ENCODE results near the gene SPIN2A.
"Not testable (repeated sequence)": the region's sequence is repeated elsewhere in the genome, so short reads cannot be mapped to it uniquely, and the experiment has no call there.

Gene SPIN2A

GRCh38 chrX:57137073-57137472, at the start of gene SPIN2A:
TSS of gene SPIN2A (minus strand) at chrX:57137397. CDS start at chrX:57136597, 800 bp downstream.
- not testable (repeated sequence) for DNase-seq

- no peak for DNase-seq
Measured at GRCh38 chrX:57178605-57179004, 41.4 kb upstream of the SPIN2A start.

- DNase-seq: no peak
Measured at GRCh38 chrX:57177070-57177469, 39.9 kb upstream of the SPIN2A start.

GRCh38 chrX:57172544-57172943, 35.3 kb upstream of the SPIN2A start:
- no peak for DNase-seq

- DNase-seq: no peak
Measured at GRCh38 chrX:57156397-57157049, 19.3 kb upstream of the SPIN2A start.

GRCh38 chrX:57155171-57155570, 18.0 kb upstream of the SPIN2A start:
- DNase-seq: no peak

- not testable (repeated sequence) for DNase-seq
Measured at GRCh38 chrX:57152222-57152621, 15.0 kb upstream of the SPIN2A start.

GRCh38 chrX:57138674-57139073, 1.5 kb upstream of the SPIN2A start:
- DNase-seq: no peak

- DNase-seq: no peak
Measured at GRCh38 chrX:57137501-57137900, 304 bp upstream of the SPIN2A start.

- not testable (repeated sequence) for DNase-seq
Measured at GRCh38 chrX:57136589-57136988, 608 bp downstream of the SPIN2A start.

- no peak for DNase-seq
Measured at GRCh38 chrX:57135287-57135686, 1.9 kb downstream of the SPIN2A start.

GRCh38 chrX:57134702-57135101, 2.5 kb downstream of the SPIN2A start:
- no peak for DNase-seq

- no peak for DNase-seq
Measured at GRCh38 chrX:57133706-57134105, 3.5 kb downstream of the SPIN2A start.

GRCh38 chrX:57133284-57133683, 3.9 kb downstream of the SPIN2A start:
- DNase-seq: not testable (repeated sequence)

- no peak for DNase-seq
Measured at GRCh38 chrX:57132046-57132445, 5.2 kb downstream of the SPIN2A start.

GRCh38 chrX:57121816-57122215, 15.4 kb downstream of the SPIN2A start:
- no peak for DNase-seq

- peak; percentile 73 for DNase-seq
Measured at GRCh38 chrX:57121162-57121755, 15.9 kb downstream of the SPIN2A start, which contains the start of gene SPIN2B. TSS of gene SPIN2B (minus strand) at chrX:57121548.

GRCh38 chrX:57120619-57121161, 16.5 kb downstream of the SPIN2A start:
- DNase-seq: not testable (repeated sequence)

GRCh38 chrX:57119416-57119815, 17.8 kb downstream of the SPIN2A start:
- DNase-seq: no peak

GRCh38 chrX:57117566-57117965, 19.6 kb downstream of the SPIN2A start:
- DNase-seq: not testable (repeated sequence)

GRCh38 chrX:57104921-57105398, 32.2 kb downstream of the SPIN2A start:
- DNase-seq: no peak

- no peak for DNase-seq
Measured at GRCh38 chrX:57104406-57104805, 32.8 kb downstream of the SPIN2A start.

GRCh38 chrX:57103489-57103888, 33.7 kb downstream of the SPIN2A start:
- DNase-seq: no peak

GRCh38 chrX:57102918-57103317, 34.3 kb downstream of the SPIN2A start:
- DNase-seq: not testable (repeated sequence)
